GM12878 (cell line): ENCODE data around the gene MRRF. TPM values are rescaled to one million over a fixed set of nuclear protein-coding genes. Genes with fewer than 3 reads are reported as not detected.

Source experiments
- BHLHE40 ChIP-seq, 2 experiments: fragments of 450-650 bp in 1 of 2; IDR thresholded peaks; 2 replicates each; pipeline ENCODE4 v1.6.1; 2011 to 2017; ENCODE audit warnings: low read depth in 2 of 2, borderline replicate concordance in 1 of 2, improper control_type of control experiment in 1 of 2, low read length in 1 of 2, mild to moderate bottlenecking in 1 of 2
- BMI1 ChIP-seq: fragments of 450-650 bp; IDR thresholded peaks from 2 replicates; pipeline ENCODE4 v1.6.1; 2016; ENCODE audit warnings: mild to moderate bottlenecking, moderate library complexity, borderline replicate concordance
- CBX5 ChIP-seq: sonication (generic); IDR thresholded peaks from 2 replicates; pipeline ENCODE4 v1.6.1; 2016; ENCODE audit warnings: low read depth, moderate library complexity, mild to moderate bottlenecking, inconsistent platforms
- FOXK2 ChIP-seq: fragments of 450-650 bp; IDR thresholded peaks from 2 replicates; pipeline ENCODE4 v1.6.1; 2017; ENCODE audit warnings: mild to moderate bottlenecking, moderate library complexity
- IKZF1 ChIP-seq: fragments of 450-650 bp; conservative IDR thresholded peaks from 2 replicates; pipeline ENCODE4 v1.6.1; 2017; ENCODE audit warnings: antibody characterized with exemption, mild to moderate bottlenecking
- MEF2B ChIP-seq: fragments of 450-650 bp; IDR thresholded peaks from 2 replicates; pipeline ENCODE4 v1.6.1; 2018; ENCODE audit warnings: mild to moderate bottlenecking, moderate library complexity; ENCODE audit not compliant: partially characterized antibody, poor library complexity, severe bottlenecking
- MXI1 ChIP-seq: fragments of 150-350 bp; IDR thresholded peaks from 2 replicates; pipeline ENCODE4 v1.6.1; 2011; ENCODE audit warnings: low read depth, mild to moderate bottlenecking, inconsistent platforms, low read length, improper control_type of control experiment
- MYB ChIP-seq: fragments of 150-350 bp; IDR thresholded peaks from 2 replicates; pipeline ENCODE4 v1.6.1; 2014; ENCODE audit warnings: mild to moderate bottlenecking, low read depth, low read length, borderline replicate concordance
- NFYB ChIP-seq: IDR thresholded peaks from 2 replicates; pipeline ENCODE4 v1.6.1; 2011; ENCODE audit warnings: low read depth, mild to moderate bottlenecking, low read length, improper control_type of control experiment, moderate library complexity; ENCODE audit not compliant: insufficient read depth
- RCOR1 ChIP-seq: conservative IDR thresholded peaks from 2 replicates; pipeline ENCODE4 v1.6.1; 2012; ENCODE audit warnings: low read depth, low read length, improper control_type of control experiment
- SMAD5 ChIP-seq: IDR thresholded peaks from 2 replicates; pipeline ENCODE4 v1.6.1; 2016; ENCODE audit warnings: antibody characterized with exemption, low read depth
- SREBF1 ChIP-seq: IDR thresholded peaks from 2 replicates; pipeline ENCODE4 v1.6.1; 2012; ENCODE audit warnings: mild to moderate bottlenecking, low read length
- TCF12 ChIP-seq: IDR thresholded peaks from 2 replicates; pipeline ENCODE4 v1.6.1; 2011; ENCODE audit warnings: low read depth, mild to moderate bottlenecking, low read length
- TCF3 ChIP-seq: IDR thresholded peaks from 2 replicates; pipeline ENCODE4 v1.6.1; 2012; ENCODE audit warnings: low read depth, mild to moderate bottlenecking, low read length, borderline replicate concordance; ENCODE audit not compliant: insufficient read depth
- ZNF217 ChIP-seq: fragments of 450-650 bp; IDR thresholded peaks from 2 replicates; pipeline ENCODE4 v1.6.1; 2017; ENCODE audit warnings: antibody characterized with exemption, mild to moderate bottlenecking
- polyA plus RNA-seq, 11 experiments: library from polyadenylated mRNA; depleted of rRNA in 4 of 11; unstranded in 6 of 11; stranded (reverse) in 5 of 11; fragments of >200 nt; fragmentation: Nextera tagmentation in 4 of 11; fragmentation: Illumina TruSeq in 1 of 11; extraction: Ambion mirVana in 4 of 11; extraction: Trizol in 1 of 11; gene quantifications; 1 replicate in 1 of 11; 2 replicates in 10 of 11; pipeline versions ENCODE4 v1.2.1 to v1.2.3, GENCODE V29; 2011 to 2016; ENCODE audit warnings: inconsistent platforms in 2 of 11, missing spikeins in 2 of 11, low read depth in 1 of 11
- total RNA-seq, 4 experiments: library from RNA; depleted of rRNA in 3 of 4; stranded (reverse); fragments of >200 nt in 3 of 4; fragmentation: Illumina TruSeq in 1 of 4; extraction: Trizol in 1 of 4; gene quantifications; 2 replicates each; pipeline versions ENCODE4 v1.2.1 to v1.2.3, GENCODE V29; 2013 to 2021
- TF ChIP-seq, protein P1 (sequence below): IDR thresholded peaks from 2 replicates; pipeline ENCODE4 v1.6.1; 2012; ENCODE audit warnings: mild to moderate bottlenecking, low read depth, low read length
- TF ChIP-seq, protein P2 (sequence below): IDR thresholded peaks from 2 replicates; pipeline ENCODE4 v1.6.1; 2012; ENCODE audit warnings: low read depth, low read length, improper control_type of control experiment
- TF ChIP-seq, protein P3 (sequence below): fragments of 450-650 bp; conservative IDR thresholded peaks from 2 replicates; pipeline ENCODE4 v1.6.1; 2017; ENCODE audit warnings: mild to moderate bottlenecking, moderate library complexity
- TF ChIP-seq, protein P4 (sequence below): fragments of 450-650 bp; IDR thresholded peaks from 2 replicates; pipeline ENCODE4 v1.6.1; 2017; ENCODE audit warnings: mild to moderate bottlenecking, moderate library complexity

MRRF gene
- total and polyA plus RNA-seq, 10 of the 15 experiments (the other 5 are each of a cell fraction or from before 2014, with no cell fraction given) = 64.8 to 112 (median 76.4) TPM

DNA sequence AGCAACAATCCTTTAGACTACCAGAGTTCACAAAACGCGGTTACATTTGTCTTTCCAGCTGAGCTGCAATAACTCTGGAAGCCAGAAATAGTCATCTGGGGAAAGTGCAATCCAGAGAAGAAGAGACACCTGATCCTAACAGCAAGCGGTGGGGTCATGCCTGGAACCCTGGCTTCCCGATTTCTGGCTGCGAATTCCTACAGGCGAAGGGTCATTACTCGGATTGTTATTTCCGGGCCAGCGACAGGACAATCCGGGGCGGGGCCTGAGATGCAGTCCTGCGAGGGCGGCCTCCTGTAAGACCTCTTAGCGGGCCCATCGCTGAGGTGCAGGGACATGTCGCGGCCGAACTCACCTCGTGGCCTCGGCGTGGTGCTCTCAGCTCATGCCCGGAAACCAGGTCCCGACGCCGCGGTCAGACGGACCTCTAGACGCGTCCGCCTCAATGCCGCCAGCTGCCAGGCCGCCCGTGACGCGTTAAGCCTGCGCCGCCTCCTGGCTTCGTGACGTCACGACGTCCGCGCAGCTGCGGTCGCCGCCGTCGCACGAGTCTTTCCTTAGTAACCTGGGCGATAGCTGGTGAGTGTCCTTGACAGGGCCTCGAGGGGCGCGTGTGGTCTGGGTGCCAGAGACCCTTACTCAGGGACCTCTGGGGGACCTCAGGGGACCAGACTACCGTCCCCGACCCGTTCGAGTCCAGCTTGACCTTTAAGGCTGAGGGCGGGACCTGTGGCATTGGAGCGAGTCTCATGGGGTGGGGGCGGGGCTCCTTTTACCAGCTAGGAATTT, at the start of gene MRRF, which contains the start of gene RBM18 (continued):
- TF ChIP-seq, protein P1, sequence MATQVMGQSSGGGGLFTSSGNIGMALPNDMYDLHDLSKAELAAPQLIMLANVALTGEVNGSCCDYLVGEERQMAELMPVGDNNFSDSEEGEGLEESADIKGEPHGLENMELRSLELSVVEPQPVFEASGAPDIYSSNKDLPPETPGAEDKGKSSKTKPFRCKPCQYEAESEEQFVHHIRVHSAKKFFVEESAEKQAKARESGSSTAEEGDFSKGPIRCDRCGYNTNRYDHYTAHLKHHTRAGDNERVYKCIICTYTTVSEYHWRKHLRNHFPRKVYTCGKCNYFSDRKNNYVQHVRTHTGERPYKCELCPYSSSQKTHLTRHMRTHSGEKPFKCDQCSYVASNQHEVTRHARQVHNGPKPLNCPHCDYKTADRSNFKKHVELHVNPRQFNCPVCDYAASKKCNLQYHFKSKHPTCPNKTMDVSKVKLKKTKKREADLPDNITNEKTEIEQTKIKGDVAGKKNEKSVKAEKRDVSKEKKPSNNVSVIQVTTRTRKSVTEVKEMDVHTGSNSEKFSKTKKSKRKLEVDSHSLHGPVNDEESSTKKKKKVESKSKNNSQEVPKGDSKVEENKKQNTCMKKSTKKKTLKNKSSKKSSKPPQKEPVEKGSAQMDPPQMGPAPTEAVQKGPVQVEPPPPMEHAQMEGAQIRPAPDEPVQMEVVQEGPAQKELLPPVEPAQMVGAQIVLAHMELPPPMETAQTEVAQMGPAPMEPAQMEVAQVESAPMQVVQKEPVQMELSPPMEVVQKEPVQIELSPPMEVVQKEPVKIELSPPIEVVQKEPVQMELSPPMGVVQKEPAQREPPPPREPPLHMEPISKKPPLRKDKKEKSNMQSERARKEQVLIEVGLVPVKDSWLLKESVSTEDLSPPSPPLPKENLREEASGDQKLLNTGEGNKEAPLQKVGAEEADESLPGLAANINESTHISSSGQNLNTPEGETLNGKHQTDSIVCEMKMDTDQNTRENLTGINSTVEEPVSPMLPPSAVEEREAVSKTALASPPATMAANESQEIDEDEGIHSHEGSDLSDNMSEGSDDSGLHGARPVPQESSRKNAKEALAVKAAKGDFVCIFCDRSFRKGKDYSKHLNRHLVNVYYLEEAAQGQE = no peak
- no peak for TF ChIP-seq CBX5
- TF ChIP-seq RCOR1 = no peak
- TF ChIP-seq SMAD5 = no peak; the same call in none of the 2 replicates
- TF ChIP-seq MXI1 = peak; percentile 78; the same call in 1 of the 2 replicates
- TF ChIP-seq, protein P2, sequence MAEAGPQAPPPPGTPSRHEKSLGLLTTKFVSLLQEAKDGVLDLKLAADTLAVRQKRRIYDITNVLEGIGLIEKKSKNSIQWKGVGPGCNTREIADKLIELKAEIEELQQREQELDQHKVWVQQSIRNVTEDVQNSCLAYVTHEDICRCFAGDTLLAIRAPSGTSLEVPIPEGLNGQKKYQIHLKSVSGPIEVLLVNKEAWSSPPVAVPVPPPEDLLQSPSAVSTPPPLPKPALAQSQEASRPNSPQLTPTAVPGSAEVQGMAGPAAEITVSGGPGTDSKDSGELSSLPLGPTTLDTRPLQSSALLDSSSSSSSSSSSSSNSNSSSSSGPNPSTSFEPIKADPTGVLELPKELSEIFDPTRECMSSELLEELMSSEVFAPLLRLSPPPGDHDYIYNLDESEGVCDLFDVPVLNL = no peak
- peak; percentile 96 for TF ChIP-seq TCF3
- TF ChIP-seq, protein P3, sequence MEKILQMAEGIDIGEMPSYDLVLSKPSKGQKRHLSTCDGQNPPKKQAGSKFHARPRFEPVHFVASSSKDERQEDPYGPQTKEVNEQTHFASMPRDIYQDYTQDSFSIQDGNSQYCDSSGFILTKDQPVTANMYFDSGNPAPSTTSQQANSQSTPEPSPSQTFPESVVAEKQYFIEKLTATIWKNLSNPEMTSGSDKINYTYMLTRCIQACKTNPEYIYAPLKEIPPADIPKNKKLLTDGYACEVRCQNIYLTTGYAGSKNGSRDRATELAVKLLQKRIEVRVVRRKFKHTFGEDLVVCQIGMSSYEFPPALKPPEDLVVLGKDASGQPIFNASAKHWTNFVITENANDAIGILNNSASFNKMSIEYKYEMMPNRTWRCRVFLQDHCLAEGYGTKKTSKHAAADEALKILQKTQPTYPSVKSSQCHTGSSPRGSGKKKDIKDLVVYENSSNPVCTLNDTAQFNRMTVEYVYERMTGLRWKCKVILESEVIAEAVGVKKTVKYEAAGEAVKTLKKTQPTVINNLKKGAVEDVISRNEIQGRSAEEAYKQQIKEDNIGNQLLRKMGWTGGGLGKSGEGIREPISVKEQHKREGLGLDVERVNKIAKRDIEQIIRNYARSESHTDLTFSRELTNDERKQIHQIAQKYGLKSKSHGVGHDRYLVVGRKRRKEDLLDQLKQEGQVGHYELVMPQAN = peak; percentile 93
- no peak for TF ChIP-seq MYB
- TF ChIP-seq SREBF1 = no peak
- TF ChIP-seq FOXK2 = no peak
- peak; percentile 84 for TF ChIP-seq TCF12
- no peak for TF ChIP-seq BMI1
- TF ChIP-seq BHLHE40 (IDR thresholded peaks at IDR 0.05; ENCODE audit: borderline replicate concordance in 1 of 2, low read depth in 2 of 2, low read length in 1 of 2) = peak; percentile 91 to 97
- TF ChIP-seq MEF2B = no peak
- 0 out of 2 replicates have a peak, but pooled peaks have one; percentile 24 for TF ChIP-seq NFYB
- peak; percentile 88 for TF ChIP-seq IKZF1
- TF ChIP-seq, protein P4, sequence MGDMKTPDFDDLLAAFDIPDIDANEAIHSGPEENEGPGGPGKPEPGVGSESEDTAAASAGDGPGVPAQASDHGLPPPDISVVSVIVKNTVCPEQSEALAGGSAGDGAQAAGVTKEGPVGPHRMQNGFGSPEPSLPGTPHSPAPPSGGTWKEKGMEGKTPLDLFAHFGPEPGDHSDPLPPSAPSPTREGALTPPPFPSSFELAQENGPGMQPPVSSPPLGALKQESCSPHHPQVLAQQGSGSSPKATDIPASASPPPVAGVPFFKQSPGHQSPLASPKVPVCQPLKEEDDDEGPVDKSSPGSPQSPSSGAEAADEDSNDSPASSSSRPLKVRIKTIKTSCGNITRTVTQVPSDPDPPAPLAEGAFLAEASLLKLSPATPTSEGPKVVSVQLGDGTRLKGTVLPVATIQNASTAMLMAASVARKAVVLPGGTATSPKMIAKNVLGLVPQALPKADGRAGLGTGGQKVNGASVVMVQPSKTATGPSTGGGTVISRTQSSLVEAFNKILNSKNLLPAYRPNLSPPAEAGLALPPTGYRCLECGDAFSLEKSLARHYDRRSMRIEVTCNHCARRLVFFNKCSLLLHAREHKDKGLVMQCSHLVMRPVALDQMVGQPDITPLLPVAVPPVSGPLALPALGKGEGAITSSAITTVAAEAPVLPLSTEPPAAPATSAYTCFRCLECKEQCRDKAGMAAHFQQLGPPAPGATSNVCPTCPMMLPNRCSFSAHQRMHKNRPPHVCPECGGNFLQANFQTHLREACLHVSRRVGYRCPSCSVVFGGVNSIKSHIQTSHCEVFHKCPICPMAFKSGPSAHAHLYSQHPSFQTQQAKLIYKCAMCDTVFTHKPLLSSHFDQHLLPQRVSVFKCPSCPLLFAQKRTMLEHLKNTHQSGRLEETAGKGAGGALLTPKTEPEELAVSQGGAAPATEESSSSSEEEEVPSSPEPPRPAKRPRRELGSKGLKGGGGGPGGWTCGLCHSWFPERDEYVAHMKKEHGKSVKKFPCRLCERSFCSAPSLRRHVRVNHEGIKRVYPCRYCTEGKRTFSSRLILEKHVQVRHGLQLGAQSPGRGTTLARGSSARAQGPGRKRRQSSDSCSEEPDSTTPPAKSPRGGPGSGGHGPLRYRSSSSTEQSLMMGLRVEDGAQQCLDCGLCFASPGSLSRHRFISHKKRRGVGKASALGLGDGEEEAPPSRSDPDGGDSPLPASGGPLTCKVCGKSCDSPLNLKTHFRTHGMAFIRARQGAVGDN = peak; percentile 93
- TF ChIP-seq ZNF217 = no peak
